ENCODE results near the gene MEPE.

The MEPE gene, protein sequence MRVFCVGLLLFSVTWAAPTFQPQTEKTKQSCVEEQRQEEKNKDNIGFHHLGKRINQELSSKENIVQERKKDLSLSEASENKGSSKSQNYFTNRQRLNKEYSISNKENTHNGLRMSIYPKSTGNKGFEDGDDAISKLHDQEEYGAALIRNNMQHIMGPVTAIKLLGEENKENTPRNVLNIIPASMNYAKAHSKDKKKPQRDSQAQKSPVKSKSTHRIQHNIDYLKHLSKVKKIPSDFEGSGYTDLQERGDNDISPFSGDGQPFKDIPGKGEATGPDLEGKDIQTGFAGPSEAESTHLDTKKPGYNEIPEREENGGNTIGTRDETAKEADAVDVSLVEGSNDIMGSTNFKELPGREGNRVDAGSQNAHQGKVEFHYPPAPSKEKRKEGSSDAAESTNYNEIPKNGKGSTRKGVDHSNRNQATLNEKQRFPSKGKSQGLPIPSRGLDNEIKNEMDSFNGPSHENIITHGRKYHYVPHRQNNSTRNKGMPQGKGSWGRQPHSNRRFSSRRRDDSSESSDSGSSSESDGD

GRCh38 chr4:87832669-87833068, at the start of gene MEPE:
TSS of gene MEPE (plus strand) at chr4:87832969. CDS start at chr4:87834715, 1,746 bp downstream.
- no peak for DNase-seq

DNA sequence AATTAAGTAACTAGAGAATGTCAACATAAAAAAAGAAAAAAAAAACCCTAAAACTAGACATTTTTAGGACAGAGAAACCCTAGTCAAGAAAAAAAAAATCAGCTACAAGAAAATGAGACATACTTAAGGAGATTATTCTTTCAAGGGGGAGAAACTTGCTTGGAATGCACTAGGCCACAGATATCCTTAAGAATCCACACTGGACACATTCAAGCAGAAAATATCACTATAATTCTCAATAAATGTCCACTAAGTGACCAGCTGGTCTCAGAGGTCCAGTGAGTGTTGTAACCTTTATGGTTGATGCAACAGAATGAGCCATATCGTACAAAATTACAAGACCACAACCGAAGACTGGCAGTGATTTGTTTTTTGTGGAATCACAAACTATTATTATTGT, 49.0 kb upstream of the MEPE start:
- no peak for DNase-seq

- DNase-seq: no peak
Measured at GRCh38 chr4:87785731-87786509, 46.8 kb upstream of the MEPE start.

GRCh38 chr4:87799301-87800113, 33.3 kb upstream of the MEPE start, which contains the start of gene IBSP:
TSS of gene IBSP (plus strand) at chr4:87799554. CDS start at chr4:87802362, 2,808 bp downstream.
- no peak for DNase-seq

- DNase-seq: no peak
Measured at GRCh38 chr4:87802858-87803257, 29.9 kb upstream of the MEPE start.

DNA sequence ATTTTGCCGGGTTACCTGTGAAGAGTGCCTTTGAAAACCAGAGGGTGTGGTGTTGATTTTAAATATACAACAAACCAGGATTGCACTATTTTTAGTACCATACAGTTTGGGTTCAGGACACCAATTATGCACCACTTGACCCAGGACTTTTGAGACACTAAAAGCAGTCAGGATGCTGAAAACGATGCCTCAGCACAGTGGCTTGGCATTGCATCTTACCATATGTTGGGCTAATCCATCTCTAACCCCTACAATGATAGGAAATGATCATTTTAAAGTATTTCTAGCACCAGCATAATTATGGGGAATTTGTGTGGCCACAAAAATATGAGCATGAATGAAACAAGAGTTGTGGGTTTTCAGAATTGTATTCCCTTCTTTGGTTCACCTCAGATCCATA, 29.3 kb upstream of the MEPE start:
- DNase-seq: no peak

DNA sequence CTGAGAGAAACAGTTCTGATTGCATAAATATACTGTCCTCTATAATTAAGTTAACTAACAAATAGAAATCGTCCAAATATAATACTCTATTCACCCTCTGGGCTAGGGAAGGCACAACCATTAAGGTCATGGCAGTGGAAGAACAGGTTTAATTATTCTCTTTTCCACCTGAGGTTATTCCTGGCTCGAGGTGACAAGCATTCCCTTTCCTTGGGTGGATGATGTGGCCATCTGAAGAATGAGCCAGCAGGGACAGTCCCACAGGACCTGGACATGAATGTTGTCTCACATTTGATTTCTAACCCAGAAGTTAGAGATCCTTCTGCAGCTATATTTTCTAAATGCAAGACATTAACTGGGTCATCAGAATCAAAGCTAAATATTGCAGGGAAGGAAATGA, 27.9 kb upstream of the MEPE start:
- DNase-seq: no peak

DNA sequence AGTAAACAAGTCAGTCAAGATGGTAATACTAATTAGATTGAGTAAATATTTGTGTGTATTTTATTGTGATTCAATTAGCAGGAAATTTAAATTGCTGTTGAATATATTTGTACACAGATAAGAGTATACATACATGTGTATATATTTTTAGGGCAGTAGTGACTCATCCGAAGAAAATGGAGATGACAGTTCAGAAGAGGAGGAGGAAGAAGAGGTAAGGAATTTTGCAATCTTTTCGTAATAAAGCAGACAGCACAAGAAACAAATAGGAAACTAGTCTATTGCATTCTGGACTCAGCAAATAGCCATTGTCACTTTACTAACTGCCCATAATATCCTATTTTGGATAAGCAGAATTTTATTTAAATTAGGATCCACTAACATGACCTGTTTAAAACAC, 26.8 kb upstream of the MEPE start:
- no peak for DNase-seq

- DNase-seq: no peak
Measured at GRCh38 chr4:87806520-87806919, 26.2 kb upstream of the MEPE start.

GRCh38 chr4:87807402-87807801, 25.4 kb upstream of the MEPE start:
- no peak for DNase-seq

DNA sequence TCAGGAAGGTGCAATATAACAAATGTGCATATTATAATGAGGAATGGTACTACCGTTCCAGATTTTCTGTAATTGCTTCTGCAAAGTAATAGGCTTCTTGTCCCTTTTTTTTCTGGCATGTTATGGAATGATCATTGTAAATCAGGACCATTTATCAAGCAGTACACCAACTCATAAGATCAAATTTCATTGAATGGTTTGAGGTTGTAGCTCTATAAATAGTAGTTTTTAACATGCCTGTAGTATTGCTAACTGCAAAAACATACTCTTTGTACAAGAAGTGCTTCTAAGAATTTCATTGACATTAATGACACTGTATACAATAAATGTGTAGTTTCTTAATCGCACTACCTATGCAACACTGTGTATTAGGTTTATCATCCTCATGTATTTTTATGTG, 20.8 kb upstream of the MEPE start:
- no peak for DNase-seq

- no peak for DNase-seq
Measured at GRCh38 chr4:87819281-87819919, 13.4 kb upstream of the MEPE start.

DNA sequence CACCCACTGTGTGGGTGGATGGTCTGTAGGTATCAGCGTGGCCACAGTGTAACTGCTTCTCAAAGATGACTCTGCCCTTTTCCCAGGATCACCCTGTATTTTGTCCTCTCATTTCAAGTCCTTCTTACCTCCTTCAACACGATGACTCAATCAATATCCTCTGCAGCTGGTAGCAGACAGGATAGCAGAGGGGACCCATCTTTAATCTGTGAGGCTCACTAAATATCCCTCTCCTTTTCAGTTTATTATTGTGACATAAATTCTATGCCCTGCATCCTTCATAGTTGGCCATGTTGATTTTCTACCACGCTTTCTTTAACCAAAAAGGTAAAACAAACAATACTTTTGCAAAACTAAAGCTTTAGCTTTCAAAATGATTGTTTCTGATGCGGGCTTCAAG, 9.6 kb upstream of the MEPE start:
- no peak for DNase-seq

GRCh38 chr4:87823724-87824123, 9.0 kb upstream of the MEPE start:
- no peak for DNase-seq

- DNase-seq: no peak
Measured at GRCh38 chr4:87824352-87824751, 8.4 kb upstream of the MEPE start.

- no peak for DNase-seq
Measured at GRCh38 chr4:87834401-87834800, 1.6 kb downstream of the MEPE start.

GRCh38 chr4:87835197-87835596, 2.4 kb downstream of the MEPE start:
- no peak for DNase-seq

GRCh38 chr4:87835743-87836142, 3.0 kb downstream of the MEPE start:
- DNase-seq: no peak

- DNase-seq: no peak
Measured at GRCh38 chr4:87838205-87838604, 5.4 kb downstream of the MEPE start.

DNA sequence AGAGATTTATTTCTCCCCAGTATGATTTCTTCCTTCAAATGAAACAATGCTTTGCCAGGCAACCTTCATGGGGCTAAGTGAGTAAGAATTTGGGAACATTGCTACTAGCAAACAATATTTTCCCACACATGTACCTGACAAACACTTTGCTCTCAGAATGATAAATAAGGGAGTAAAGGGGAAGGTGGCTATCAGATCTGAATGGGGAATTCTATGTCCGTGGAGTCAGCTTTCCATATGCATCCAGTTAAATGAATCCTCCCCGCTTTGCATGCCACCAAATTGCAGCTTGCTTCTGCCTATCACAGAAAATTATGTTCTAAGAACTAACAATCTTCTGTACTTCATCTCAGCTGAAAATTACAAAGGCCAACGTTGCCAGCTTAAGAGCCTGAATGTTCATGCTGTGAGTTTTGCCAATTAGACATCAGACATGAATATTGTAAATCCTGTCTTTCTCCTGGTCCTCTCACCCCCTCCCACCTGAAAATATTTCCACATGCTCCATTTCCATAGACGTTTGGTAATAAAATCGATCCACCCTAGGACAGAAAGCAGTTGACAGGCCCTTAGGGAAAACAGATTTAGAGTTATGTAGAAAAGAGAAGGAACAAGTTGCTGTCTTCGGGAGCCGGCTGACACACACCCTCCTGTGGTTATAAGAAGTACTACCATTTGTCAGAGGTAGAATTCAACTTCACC, 6.3 kb downstream of the MEPE start:
- no peak for DNase-seq

DNA sequence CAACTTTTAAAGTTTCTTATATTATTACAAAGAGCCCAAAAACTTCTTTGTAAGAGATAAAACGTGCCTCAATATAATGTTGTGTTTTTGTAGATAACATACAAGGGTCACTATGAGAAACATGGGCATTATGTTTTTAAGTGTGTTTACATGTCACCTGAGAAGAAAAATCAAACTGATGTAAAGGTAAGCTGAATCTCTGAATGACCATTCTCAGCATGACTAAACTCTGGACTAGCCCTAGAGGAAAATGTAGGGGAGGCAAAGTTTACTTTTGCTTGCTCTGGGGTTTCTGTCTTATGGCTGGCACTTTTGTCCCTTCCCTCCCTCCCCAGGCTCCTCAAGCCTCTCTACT, 6.8 kb downstream of the MEPE start:
- no peak for DNase-seq

- no peak for DNase-seq
Measured at GRCh38 chr4:87840149-87840548, 7.4 kb downstream of the MEPE start.
